Measurements from ENCODE around the gene NCF2. TPM values are rescaled to one million over a fixed set of nuclear protein-coding genes. Genes with fewer than 3 reads are reported as not detected.

Gene NCF2
- total RNA-seq, 4 donors from 2014 or later = 0.51 to 9.7 (median 3.0) TPM

GRCh38 chr1:183552891-183553290 lies 37.4 kb downstream of the NCF2 start:
- DNase-seq = no peak
- Histone ChIP-seq H3K27ac (no peak overlapping the region), H3K4me3 (no peak overlapping the region), H3K4me1 (no peaks in the 10 kb centered on the region), H3K36me3 (no peaks in the 10 kb centered on the region), H3K9me3 (no peaks in the 10 kb centered on the region), H3K27me3 (no peaks in the 10 kb centered on the region)
- TF ChIP-seq POLR2A (IDR thresholded peaks at IDR 0.05) = no peak
- TF ChIP-seq CTCF (IDR thresholded peaks at IDR 0.05) = no peak
- intact Hi-C loops (cut with DNase I; ENCODE audit: low total_unique reads) = no loop called here

GRCh38 chr1:183552441-183552840 lies 37.8 kb downstream of the NCF2 start:
- no peaks in the 10 kb centered on the region for H3K4me1 ChIP-seq
- DNase-seq = no peak
- TF ChIP-seq POLR2A (IDR thresholded peaks at IDR 0.05) (no peak), CTCF (IDR thresholded peaks at IDR 0.05) (no peak)
- H3K27ac ChIP-seq = no peak overlapping the region
- intact Hi-C loops (cut with DNase I; ENCODE audit: low total_unique reads) = no loop called here
- H3K27me3 ChIP-seq = no peaks in the 10 kb centered on the region
- no peak overlapping the region for H3K4me3 ChIP-seq
- no peaks in the 10 kb centered on the region for H3K9me3 ChIP-seq
- no peaks in the 10 kb centered on the region for H3K36me3 ChIP-seq

GRCh38 chr1:183551924-183552323 lies 38.3 kb downstream of the NCF2 start:
- Histone ChIP-seq H3K27me3 (no peaks in the 10 kb centered on the region), H3K9me3 (no peaks in the 10 kb centered on the region), H3K4me3 (no peak overlapping the region), H3K36me3 (no peaks in the 10 kb centered on the region), H3K4me1 (no peaks in the 10 kb centered on the region), H3K27ac (no peak overlapping the region)
- intact Hi-C loops (cut with DNase I; ENCODE audit: low total_unique reads) = no loop called here
- no peak for DNase-seq
- no peak for TF ChIP-seq POLR2A (IDR thresholded peaks at IDR 0.05)
- TF ChIP-seq CTCF (IDR thresholded peaks at IDR 0.05) = no peak

- H3K9me3 ChIP-seq = no peaks in the 10 kb centered on the region
- no peaks in the 10 kb centered on the region for H3K36me3 ChIP-seq
- DNase-seq = no peak
- intact Hi-C loops (cut with DNase I; ENCODE audit: low total_unique reads) = no loop called here
- H3K4me3 ChIP-seq = no peak overlapping the region
- TF ChIP-seq CTCF (IDR thresholded peaks at IDR 0.05) (no peak), POLR2A (IDR thresholded peaks at IDR 0.05) (no peak)
- H3K27ac ChIP-seq = no peak overlapping the region
- H3K4me1 ChIP-seq = no peaks in the 10 kb centered on the region
- no peaks in the 10 kb centered on the region for H3K27me3 ChIP-seq
Measured at GRCh38 chr1:183550915-183551314, 39.3 kb downstream of the NCF2 start.

GRCh38 chr1:183548116-183548515 lies 42.1 kb downstream of the NCF2 start:
- no peak for DNase-seq
- no peak overlapping the region for H3K27ac ChIP-seq
- intact Hi-C loops (cut with DNase I; ENCODE audit: low total_unique reads) = no loop called here
- TF ChIP-seq POLR2A (IDR thresholded peaks at IDR 0.05) = no peak
- TF ChIP-seq CTCF (IDR thresholded peaks at IDR 0.05) = no peak
- no peaks in the 10 kb centered on the region for H3K4me1 ChIP-seq
- no peak overlapping the region for H3K4me3 ChIP-seq
- H3K36me3 ChIP-seq = no peaks in the 10 kb centered on the region
- no peaks in the 10 kb centered on the region for H3K27me3 ChIP-seq
- H3K9me3 ChIP-seq = no peaks in the 10 kb centered on the region

Measured in uterus (tissue), 4 donors.